NCI-H1048 (cell line): ENCODE measurements around the gene BCAS3.

ENCODE experiments used
- DNase-seq: peaks from one replicate; lab custom pipeline; 2025; lab: John Stamatoyannopoulos, UW

The BCAS3 gene

GRCh38 chr17:61289408-61290385, 612.0 kb downstream of the BCAS3 start:
- no peak for DNase-seq

GRCh38 chr17:61291451-61292285, 614.0 kb downstream of the BCAS3 start:
- no peak for DNase-seq

- DNase-seq: no peak
Observed at GRCh38 chr17:61294286-61294685, 616.6 kb downstream of the BCAS3 start.

GRCh38 chr17:61294777-61295176, 617.1 kb downstream of the BCAS3 start:
- no peak for DNase-seq

GRCh38 chr17:61296058-61296457, 618.4 kb downstream of the BCAS3 start:
- no peak for DNase-seq

GRCh38 chr17:61299517-61300513, 622.2 kb downstream of the BCAS3 start:
- no peak for DNase-seq

- no peak for DNase-seq
Observed at GRCh38 chr17:61302953-61303816, 625.5 kb downstream of the BCAS3 start.

- DNase-seq: no peak
Observed at GRCh38 chr17:61303817-61304096, 626.1 kb downstream of the BCAS3 start.

- DNase-seq: no peak
Observed at GRCh38 chr17:61305024-61305423, 627.4 kb downstream of the BCAS3 start.

GRCh38 chr17:61306003-61306402, 628.4 kb downstream of the BCAS3 start:
- DNase-seq: no peak

- DNase-seq: no peak
Observed at GRCh38 chr17:61307905-61308886, 630.5 kb downstream of the BCAS3 start.

- DNase-seq: no peak
Observed at GRCh38 chr17:61309362-61310256, 632.0 kb downstream of the BCAS3 start.

- DNase-seq: no peak
Observed at GRCh38 chr17:61310590-61310989, 632.9 kb downstream of the BCAS3 start.

GRCh38 chr17:61312406-61313295, 635.0 kb downstream of the BCAS3 start:
- no peak for DNase-seq

- no peak for DNase-seq
Observed at GRCh38 chr17:61313461-61314326, 636.0 kb downstream of the BCAS3 start.

- no peak for DNase-seq
Observed at GRCh38 chr17:61314368-61315078, 636.9 kb downstream of the BCAS3 start.
